GM12892 (cell line): ENCODE results near the gene PTPRB.
A peak's percentile ranks its signal among the peaks of the same experiment; 100 is the strongest.
"Not testable (repeated sequence)": the region's sequence is repeated elsewhere in the genome, so short reads cannot be mapped to it uniquely, and the experiment has no call there.

Experiments used
- DNase-seq: peaks from one replicate; pipeline ENCODE4 v3.0.0; 2011; ENCODE audit not compliant: insufficient read length
- FAIRE-seq: peaks from 2 replicates; lab custom pipeline; 2011; peaks lifted over from hg19 to GRCh38; lab: Jason Lieb, UNC
- POLR2A ChIP-seq: IDR thresholded peaks from 2 replicates; pipeline ENCODE4 v1.6.1; 2011; ENCODE audit warnings: low read depth, low read length, control low read depth
- POLR2AphosphoS5 ChIP-seq: IDR thresholded peaks from 2 replicates; pipeline ENCODE4 v1.6.1; 2011; ENCODE audit warnings: low read depth, low read length, control low read depth
- TAF1 ChIP-seq: IDR thresholded peaks from 2 replicates; pipeline ENCODE4 v1.6.1; 2011; ENCODE audit warnings: low read depth, mild to moderate bottlenecking, control low read depth, low read length, borderline replicate concordance

The PTPRB gene

DNA sequence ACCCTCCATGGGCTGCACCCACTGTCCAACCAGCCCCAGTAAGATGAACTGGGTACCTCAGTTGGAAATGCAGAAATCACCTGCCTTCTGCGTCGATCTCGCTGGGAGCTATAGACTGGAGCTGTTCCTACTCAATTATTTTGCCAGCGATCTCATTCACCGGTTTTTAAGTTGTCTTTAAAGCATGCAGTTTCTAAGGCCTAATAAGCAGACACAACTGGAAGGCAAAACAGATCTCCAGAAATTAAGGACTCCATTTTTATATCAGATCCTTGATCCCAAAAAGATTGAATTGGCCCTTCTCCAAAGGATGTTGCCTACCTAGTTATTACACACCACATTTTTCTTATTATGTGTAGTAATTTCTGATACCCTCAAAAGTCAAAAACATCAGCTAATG, 139.7 kb downstream of the PTPRB start:
- TF ChIP-seq TAF1 (no peak), POLR2AphosphoS5 (no peak), POLR2A (no peak)
- no peak for FAIRE-seq

DNA sequence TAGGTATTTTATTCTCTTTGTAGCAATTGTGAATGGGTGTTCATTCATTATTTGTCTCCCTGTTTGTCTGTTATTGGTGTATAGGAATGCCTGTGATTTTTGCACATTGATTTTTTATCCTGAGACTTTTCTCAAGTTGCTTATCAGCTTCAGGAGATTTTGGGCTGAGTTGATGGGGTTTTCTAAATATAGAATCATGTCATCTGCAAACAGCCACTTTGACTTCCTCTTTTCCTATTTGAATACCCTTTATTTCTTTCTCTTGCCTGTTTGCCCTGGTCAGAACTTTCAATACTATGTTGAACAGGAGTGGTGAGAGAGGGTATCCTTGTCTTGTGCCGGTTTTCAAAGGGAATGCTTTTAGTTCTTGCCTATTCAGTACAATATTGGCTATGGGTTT, 144.3 kb downstream of the PTPRB start:
- not testable (repeated sequence) for FAIRE-seq

More for the DNA sequence above, 139.7 kb downstream of the PTPRB start:
- no peak for DNase-seq

GRCh38 chr12:70490928-70491327, 146.3 kb downstream of the PTPRB start:
- FAIRE-seq, DNase-seq: not testable (repeated sequence)

More for the DNA sequence above, 144.3 kb downstream of the PTPRB start:
- not testable (repeated sequence) for DNase-seq

GRCh38 chr12:70487440-70487839, 149.8 kb downstream of the PTPRB start:
- FAIRE-seq, result no peak
- DNase-seq, result no peak
- no peak for TF ChIP-seq POLR2AphosphoS5
- TF ChIP-seq POLR2A, result no peak
- TF ChIP-seq TAF1, result no peak

DNA sequence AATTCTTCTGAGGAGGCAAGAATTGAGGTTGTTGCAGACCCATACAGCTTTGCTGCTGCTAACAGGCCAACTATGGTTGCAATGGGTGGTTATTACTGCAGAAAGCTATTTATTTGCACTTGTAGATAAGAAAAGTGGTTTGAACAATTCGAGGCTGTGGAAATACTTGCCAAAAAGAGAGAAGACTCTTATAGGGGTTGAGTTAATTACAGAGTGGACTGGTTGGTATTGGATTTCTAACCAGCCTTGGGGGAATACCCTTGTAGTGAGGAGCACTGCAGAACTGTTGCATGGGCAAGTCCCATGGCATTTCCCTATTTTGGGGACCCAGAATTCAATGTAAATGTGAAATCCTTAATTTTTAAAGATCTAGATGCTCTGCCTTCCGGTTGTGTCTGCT, 150.6 kb downstream of the PTPRB start:
- TF ChIP-seq POLR2AphosphoS5 (no peak), TAF1 (no peak), POLR2A (no peak)
- FAIRE-seq (no peak), DNase-seq (no peak)

- DNase-seq (no peak), FAIRE-seq (no peak)
- TF ChIP-seq POLR2A, result no peak
- TF ChIP-seq POLR2AphosphoS5, result no peak
- no peak for TF ChIP-seq TAF1
These were observed 151.5 kb downstream of the PTPRB start for GRCh38 chr12:70485704-70486103.

GRCh38 chr12:70484464-70484863, 152.8 kb downstream of the PTPRB start:
- TF ChIP-seq TAF1 (no peak), POLR2A (no peak), POLR2AphosphoS5 (no peak)
- no peak for FAIRE-seq
- no peak for DNase-seq

DNA sequence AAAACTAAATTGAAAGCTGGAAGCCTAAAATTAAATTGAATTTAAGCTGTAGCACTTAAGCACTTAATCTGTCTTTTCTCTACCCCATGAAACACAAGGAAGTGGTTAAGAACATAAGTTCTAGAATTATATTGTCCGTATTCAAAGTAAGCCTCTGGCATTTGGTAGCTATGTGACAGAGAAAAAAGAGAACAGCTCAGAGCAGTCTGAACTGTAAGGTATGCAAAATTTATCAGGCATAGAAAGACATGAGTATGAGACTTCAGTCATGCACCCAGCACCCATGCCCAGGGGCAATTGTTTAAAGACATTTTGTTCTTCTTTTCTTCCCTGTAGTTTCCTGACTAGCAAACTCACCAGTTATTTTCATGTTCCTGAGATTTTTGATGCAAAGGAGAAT, 154.5 kb downstream of the PTPRB start:
- FAIRE-seq, result no peak
- DNase-seq, result no peak
- TF ChIP-seq POLR2AphosphoS5 (no peak), POLR2A (no peak), TAF1 (no peak)

GRCh38 chr12:70469221-70469820, 167.9 kb downstream of the PTPRB start:
- no peak for TF ChIP-seq TAF1
- TF ChIP-seq POLR2AphosphoS5, result no peak
- TF ChIP-seq POLR2A, result no peak
- FAIRE-seq (no peak), DNase-seq (no peak)

DNA sequence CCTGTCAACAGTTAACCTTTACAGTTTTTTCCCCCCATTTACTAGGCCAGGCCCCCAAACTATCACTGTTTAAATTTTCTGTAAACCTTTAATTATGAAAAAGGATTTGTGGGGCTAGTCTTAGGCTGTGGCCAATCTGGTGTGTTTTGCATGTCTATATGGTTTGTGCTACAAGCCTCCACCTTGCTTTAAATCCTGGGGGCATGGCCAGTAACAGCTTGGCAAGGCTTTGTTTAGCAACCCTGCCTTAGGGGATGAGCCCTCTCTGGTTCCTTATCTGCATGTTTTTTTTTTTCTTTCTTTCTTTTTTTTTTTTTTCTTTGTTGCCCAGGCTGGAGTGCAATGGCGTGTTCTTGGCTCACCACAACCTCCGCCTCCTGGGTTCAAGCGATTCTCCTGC, 168.5 kb downstream of the PTPRB start:
- FAIRE-seq, result no peak
- no peak for DNase-seq
- TF ChIP-seq POLR2AphosphoS5 (no peak), TAF1 (no peak), POLR2A (no peak)

DNA sequence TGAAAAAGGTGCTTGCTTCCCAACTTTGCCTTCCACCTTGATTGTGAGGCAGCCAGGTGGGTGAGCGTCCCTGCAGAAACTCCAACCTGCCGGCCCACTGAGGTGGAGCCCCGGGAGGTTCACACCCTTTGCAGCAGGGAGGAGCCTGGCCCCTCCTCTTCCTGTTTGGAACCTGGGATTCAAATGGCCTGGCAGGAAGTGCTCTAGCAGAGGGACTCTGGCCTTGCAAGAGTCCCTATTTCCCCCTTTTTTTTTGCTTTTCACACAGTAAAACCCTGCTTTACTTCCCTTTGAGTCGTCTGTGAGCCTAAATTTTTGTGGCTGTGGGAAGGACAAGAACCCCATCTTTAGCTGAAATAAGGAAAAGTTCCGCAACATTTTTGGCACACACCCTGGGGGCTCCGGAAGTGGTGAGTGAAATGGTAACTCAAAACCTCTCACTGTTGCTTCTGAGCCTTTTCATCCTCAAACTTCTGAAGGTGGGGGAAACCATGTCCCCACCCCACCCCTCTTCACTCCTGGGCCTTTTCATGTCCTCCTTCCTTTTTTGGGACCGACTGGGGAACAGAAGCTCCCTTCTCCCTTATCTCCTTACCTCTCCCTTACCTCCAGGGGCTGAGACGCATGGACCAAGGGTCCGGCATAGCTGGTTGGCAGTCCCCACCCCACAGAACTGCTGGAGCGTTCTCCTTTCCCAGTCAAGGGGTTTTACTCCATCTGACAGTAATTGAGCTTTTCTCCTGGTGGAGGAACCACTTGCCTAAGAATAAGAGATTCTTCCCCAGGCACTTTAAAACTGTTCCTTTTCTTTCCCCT, 169.1 kb downstream of the PTPRB start:
- TF ChIP-seq TAF1 (no peak), POLR2A (peak; percentile 36; the same call in 1 of the 2 replicates), POLR2AphosphoS5 (no peak)
- DNase-seq (no peak), FAIRE-seq (no peak)

DNA sequence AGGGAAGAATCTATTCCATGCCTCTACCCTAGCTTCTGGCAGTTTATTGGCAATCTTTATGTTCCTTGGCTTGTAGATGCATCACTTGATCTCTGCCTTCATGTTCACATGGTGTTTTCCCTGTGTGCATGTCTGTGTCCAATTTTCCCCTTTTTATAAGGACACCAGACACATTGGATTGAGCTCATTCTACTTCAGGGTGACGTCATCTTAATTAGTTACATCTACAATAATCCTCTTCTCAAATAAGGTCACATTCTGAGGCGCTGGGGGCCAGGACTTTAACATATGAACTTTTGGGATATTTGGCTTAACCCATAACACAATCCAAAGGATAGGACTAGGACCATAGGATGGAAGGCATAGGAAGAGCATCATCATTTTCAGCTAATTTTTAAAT, 169.8 kb downstream of the PTPRB start:
- FAIRE-seq, result no peak
- TF ChIP-seq POLR2A, result no peak
- no peak for TF ChIP-seq POLR2AphosphoS5
- TF ChIP-seq TAF1, result no peak
- no peak for DNase-seq
